ENCODE results near the gene PI16. TPM values are rescaled to one million over a fixed set of nuclear protein-coding genes. Genes with fewer than 3 reads are reported as not detected.
A peak's percentile ranks its signal among the peaks of the same experiment; 100 is the strongest.

The PI16 gene
- total RNA-seq, 1 donor = 6.3 TPM

DNA sequence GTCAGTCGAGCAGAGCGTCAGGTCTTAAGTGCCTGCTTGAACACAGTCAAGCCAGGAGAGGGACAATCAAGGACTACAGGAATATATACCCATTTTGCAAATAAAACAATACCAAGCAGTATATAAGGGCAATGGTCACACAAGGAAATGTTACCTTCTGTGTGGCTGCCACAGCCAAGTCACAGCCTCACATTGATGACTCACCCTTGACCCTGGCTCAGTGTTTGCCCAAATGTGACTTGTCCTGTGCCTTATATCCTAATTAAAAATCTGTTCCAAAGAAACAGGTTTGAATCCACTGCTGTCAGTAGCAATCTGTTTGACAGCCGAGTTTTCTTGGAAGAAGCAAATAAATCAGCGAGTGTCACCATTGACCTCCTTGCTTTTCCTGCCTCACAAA, 34.5 kb upstream of the PI16 start:
- no peak for DNase-seq (ENCODE audit: low read depth)
- no peak overlapping the region for H3K4me3 ChIP-seq (ENCODE audit: low read depth, low read length)
- TF ChIP-seq, protein P1, sequence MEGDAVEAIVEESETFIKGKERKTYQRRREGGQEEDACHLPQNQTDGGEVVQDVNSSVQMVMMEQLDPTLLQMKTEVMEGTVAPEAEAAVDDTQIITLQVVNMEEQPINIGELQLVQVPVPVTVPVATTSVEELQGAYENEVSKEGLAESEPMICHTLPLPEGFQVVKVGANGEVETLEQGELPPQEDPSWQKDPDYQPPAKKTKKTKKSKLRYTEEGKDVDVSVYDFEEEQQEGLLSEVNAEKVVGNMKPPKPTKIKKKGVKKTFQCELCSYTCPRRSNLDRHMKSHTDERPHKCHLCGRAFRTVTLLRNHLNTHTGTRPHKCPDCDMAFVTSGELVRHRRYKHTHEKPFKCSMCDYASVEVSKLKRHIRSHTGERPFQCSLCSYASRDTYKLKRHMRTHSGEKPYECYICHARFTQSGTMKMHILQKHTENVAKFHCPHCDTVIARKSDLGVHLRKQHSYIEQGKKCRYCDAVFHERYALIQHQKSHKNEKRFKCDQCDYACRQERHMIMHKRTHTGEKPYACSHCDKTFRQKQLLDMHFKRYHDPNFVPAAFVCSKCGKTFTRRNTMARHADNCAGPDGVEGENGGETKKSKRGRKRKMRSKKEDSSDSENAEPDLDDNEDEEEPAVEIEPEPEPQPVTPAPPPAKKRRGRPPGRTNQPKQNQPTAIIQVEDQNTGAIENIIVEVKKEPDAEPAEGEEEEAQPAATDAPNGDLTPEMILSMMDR (IDR thresholded peaks at IDR 0.05; ENCODE audit: insufficient read depth, low read length) = no peak

DNA sequence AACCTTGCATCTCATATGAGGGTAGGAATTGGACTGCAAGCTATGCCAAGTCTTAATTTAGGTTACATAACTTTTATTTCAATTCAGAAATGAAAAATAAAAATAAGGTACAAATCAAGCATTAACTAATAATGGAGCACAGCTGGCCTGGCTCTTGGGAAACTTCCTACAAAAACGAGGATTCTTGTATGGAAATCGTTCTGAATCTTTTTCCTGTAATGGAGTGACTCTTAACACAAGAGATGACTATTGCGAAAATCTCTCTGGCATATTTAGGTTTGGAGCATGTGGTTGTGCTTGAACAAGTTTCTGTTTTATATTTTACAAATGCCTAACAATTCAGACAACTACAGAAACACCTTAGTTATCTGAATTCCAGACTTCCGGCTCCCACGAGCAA, 34.0 kb upstream of the PI16 start:
- TF ChIP-seq, protein P1 (IDR thresholded peaks at IDR 0.05; ENCODE audit: insufficient read depth, low read length) = no peak
- DNase-seq (ENCODE audit: low read depth) = peak; percentile 84
- H3K4me3 ChIP-seq (ENCODE audit: low read depth, low read length) = no peak overlapping the region

DNA sequence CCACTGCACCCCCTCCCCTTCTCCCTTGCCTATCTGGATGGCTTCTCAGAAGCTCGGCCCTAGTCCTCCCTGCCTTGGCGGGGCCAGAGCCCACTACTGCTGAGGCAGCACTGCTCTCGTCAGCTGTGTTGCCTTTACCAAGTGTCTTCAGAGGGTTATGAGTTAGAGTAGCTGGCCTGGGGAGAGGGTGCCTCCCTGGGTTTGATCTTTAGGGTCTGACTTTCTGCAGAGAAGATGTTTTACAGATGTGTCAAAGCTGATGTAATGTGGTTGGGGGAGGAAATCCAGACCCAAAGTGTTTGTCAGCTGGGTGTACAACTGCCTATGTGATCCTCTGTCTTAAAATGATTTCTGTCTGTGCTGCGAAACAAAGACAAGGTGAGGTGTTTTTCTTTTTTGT, 30.4 kb upstream of the PI16 start:
- DNase-seq (ENCODE audit: low read depth) = no peak
- TF ChIP-seq, protein P1 (IDR thresholded peaks at IDR 0.05; ENCODE audit: insufficient read depth, low read length) = no peak

DNA sequence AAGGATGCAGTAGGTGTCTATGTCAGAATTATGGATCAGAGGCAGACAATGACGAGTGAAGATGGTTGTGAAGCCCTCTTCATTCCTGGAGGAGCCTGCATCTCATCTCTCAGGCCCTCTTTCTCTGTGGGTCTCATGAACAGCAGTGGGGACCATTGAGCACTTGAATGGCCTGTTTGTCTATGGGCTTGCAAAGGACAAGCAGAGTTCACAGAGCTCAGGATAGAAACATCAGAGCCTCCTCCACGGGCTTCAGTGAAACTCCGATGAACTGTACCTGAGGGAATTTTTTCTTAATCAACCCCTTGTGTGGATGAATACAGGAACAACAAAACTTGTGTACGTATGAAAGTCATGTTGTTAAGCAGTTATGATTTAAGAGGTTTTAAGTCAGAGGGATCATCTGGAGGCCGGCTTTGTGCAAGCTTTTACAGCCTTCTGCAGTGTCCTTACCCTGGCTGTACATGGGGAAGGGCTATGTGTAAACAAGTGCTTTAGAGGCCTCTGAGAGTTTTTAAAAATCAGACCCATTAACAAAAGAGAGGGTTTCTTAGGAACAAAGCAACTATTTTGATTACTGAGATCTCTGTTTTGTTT, 29.7 kb upstream of the PI16 start:
- H3K4me3 ChIP-seq (ENCODE audit: low read depth, low read length) = no peak overlapping the region
- TF ChIP-seq, protein P1 (IDR thresholded peaks at IDR 0.05; ENCODE audit: insufficient read depth, low read length) = no peak
- no peak for DNase-seq (ENCODE audit: low read depth)

More for the DNA sequence above, 30.4 kb upstream of the PI16 start:
- no peak overlapping the region for H3K4me3 ChIP-seq (ENCODE audit: low read depth, low read length)

DNA sequence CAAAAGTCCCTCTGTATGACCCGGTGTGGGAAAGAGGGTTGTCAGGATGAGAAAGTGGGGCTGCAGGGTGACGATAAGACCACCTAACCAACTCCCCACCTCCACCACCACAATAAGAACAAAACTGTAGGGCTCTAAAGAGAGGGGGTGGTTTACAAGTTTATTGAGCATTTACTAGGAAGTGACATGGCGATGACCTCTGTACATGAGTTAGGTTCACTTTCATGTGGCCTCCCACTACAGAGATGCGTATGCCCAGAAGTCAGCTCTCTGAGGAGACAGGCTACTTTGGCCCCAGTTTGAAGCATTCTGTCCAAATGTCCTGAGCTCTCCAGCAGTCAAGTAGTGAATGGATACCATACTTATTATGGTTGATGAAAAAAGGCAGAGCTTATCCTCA, 28.7 kb upstream of the PI16 start:
- no peak for DNase-seq (ENCODE audit: low read depth)
- TF ChIP-seq, protein P1 (IDR thresholded peaks at IDR 0.05; ENCODE audit: insufficient read depth, low read length) = no peak

DNA sequence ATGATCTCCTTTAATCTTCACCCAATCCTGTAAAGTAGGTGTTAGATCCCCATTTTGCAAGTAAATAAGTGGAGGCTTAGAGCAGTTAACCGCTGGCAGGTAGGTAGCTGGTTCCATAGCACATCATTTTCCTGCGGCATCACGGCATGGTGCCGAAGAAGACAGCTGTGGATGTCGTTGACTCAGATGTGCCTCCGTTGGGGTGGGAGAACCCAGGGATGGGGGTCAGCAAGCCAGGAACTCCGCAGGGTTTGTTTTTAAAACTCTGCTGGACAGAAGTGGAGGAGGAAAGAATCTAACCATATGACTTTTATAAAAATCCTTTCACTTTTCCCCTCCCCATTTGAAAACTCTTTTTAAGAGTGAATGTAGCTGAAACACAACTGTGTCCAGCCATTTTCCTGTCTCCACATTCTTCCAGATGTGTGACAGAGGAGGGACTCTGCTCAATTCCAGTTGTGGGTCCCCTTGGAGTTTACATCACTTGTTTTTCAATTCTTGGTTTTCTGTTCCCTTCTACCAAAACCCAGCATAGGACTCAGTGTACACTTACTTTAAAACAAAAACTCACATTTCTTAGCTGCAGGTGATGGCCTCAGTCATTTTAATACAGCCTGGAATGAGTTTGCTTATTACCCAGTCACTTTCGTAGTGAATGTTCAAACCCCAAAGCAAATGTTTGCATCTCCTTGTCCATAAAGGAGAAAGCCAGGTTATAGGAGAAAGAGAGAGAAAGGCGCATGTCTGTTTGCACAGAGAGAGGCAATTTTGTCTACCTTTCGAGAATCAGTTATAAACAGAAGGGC, 27.6 kb upstream of the PI16 start:
- DNase-seq (ENCODE audit: low read depth) = no peak
- TF ChIP-seq, protein P1 (IDR thresholded peaks at IDR 0.05; ENCODE audit: insufficient read depth, low read length) = no peak
- no peak overlapping the region for H3K4me3 ChIP-seq (ENCODE audit: low read depth, low read length)

More for the DNA sequence above, 28.7 kb upstream of the PI16 start:
- H3K4me3 ChIP-seq (ENCODE audit: low read depth, low read length) = no peak overlapping the region

All from fibroblast of the aortic adventitia (primary cell).